Type B pancreatic cell (in vitro differentiated cells): ENCODE measurements around the gene HEBP2. TPM values are rescaled to one million over a fixed set of nuclear protein-coding genes. Genes with fewer than 3 reads are reported as not detected.

Experiments used
- DNase-seq: peaks from one replicate; pipeline ENCODE4 v3.0.0; 2021; ENCODE audit warnings: mixed read lengths; ENCODE audit not compliant: unreplicated experiment; ENCODE audit errors: extremely low spot score
- H3K27ac Mint-ChIP-seq: 2 replicates; pipeline ENCODE4 v1.8.0; 2021; ENCODE audit warnings: mild to moderate bottlenecking, mixed read lengths
- H3K27me3 Mint-ChIP-seq: 2 replicates; pipeline ENCODE4 v1.8.0; 2021; ENCODE audit warnings: mixed read lengths
- H3K36me3 Mint-ChIP-seq: 2 replicates; pipeline ENCODE4 v1.8.0; 2021; ENCODE audit warnings: mixed read lengths
- H3K4me1 Mint-ChIP-seq: one replicate; pipeline ENCODE4 v1.8.0; 2021; ENCODE audit warnings: mixed read lengths; ENCODE audit not compliant: unreplicated experiment
- H3K4me3 Mint-ChIP-seq: 2 replicates; pipeline ENCODE4 v1.8.0; 2021; ENCODE audit warnings: mild to moderate bottlenecking, mixed read lengths
- H3K9me3 Mint-ChIP-seq: 2 replicates; pipeline ENCODE4 v1.8.0; 2021; ENCODE audit warnings: mixed read lengths
- total RNA-seq: library from RNA; stranded (reverse); gene quantifications from 2 replicates; pipeline ENCODE4 v1.2.1, GENCODE V29; 2021; ENCODE audit warnings: low replicate concordance
- TF ChIP-seq, protein P1 (sequence below): fragments of 200-600 bp; sonication (generic); conservative IDR thresholded peaks from 2 replicates; pipeline ENCODE4 v1.5.0; 2021; ENCODE audit warnings: antibody characterized with exemption, mild to moderate bottlenecking

HEBP2 gene
- total RNA-seq, 1 donor from 2014 or later, result 68.9 TPM

DNA sequence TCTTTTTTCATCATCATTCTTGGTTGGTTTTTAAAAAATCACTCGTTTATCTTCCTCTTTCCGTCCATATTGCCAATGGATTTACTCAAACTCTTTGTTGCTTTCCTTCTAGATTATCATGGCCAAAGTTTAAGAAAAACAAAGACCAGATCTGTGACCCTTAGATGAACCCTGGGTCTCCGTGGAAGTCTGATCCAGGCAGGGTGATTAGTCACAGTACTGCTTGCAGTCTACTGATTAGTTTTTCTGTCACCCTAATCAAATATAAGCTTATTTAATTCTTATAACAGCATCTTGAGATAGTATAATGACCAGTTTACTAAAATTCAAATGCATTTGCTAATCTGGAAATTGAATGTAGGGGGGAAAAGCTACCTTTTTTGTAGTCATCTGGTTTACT, 32.3 kb upstream of the HEBP2 start:
- peaks cover 10% of the 10 kb centered on the region for H3K4me1 Mint-ChIP-seq
- H3K36me3 Mint-ChIP-seq, result no peaks in the 10 kb centered on the region
- DNase-seq, result no peak
- H3K9me3 Mint-ChIP-seq, result no peaks in the 10 kb centered on the region
- TF ChIP-seq, protein P1, sequence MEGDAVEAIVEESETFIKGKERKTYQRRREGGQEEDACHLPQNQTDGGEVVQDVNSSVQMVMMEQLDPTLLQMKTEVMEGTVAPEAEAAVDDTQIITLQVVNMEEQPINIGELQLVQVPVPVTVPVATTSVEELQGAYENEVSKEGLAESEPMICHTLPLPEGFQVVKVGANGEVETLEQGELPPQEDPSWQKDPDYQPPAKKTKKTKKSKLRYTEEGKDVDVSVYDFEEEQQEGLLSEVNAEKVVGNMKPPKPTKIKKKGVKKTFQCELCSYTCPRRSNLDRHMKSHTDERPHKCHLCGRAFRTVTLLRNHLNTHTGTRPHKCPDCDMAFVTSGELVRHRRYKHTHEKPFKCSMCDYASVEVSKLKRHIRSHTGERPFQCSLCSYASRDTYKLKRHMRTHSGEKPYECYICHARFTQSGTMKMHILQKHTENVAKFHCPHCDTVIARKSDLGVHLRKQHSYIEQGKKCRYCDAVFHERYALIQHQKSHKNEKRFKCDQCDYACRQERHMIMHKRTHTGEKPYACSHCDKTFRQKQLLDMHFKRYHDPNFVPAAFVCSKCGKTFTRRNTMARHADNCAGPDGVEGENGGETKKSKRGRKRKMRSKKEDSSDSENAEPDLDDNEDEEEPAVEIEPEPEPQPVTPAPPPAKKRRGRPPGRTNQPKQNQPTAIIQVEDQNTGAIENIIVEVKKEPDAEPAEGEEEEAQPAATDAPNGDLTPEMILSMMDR, result no peak
- H3K27me3 Mint-ChIP-seq, result no peaks in the 10 kb centered on the region
- no peak overlapping the region for H3K27ac Mint-ChIP-seq
- peak overlapping the region; percentile 9 for H3K4me3 Mint-ChIP-seq

DNA sequence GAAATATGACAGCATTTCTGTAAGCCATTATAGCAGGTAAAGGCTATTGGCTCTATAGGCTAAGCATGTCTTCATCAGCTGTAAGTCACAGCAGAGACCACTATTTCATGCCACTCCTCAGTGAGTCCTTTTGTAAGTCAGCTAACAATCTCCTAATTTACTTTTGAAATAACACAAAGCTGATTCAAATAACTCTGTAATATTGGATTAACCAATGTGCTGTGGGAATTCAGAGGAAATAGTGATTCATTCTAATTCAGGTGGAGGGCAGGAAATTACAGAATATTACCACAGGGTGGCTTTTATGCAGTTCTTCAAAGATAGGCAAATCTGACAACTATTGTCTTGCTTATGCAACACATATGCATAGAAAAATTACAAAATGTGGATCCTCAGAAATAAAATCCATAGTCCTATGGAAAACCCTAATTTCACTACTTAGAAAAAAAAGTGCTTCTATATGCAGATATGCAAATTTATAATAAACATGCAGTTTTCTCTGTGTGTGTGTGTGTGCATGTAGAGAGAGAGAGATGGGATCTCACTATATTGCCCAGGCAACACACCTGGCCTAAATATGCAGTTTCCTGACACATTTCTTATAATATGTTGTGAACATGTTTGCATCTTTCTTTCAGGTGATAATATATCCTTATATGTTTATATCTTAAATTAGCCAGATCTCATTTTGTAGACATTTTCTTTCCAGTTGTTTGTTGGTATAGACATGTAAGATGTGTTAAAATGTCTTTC, 31.1 kb upstream of the HEBP2 start:
- H3K27ac Mint-ChIP-seq, result no peak overlapping the region
- H3K4me3 Mint-ChIP-seq, result no peak overlapping the region
- DNase-seq, result no peak
- no peaks in the 10 kb centered on the region for H3K9me3 Mint-ChIP-seq
- H3K27me3 Mint-ChIP-seq, result no peaks in the 10 kb centered on the region
- TF ChIP-seq, protein P1, result peak; percentile 49
- peaks cover 14% of the 10 kb centered on the region for H3K4me1 Mint-ChIP-seq
- H3K36me3 Mint-ChIP-seq, result no peaks in the 10 kb centered on the region

DNA sequence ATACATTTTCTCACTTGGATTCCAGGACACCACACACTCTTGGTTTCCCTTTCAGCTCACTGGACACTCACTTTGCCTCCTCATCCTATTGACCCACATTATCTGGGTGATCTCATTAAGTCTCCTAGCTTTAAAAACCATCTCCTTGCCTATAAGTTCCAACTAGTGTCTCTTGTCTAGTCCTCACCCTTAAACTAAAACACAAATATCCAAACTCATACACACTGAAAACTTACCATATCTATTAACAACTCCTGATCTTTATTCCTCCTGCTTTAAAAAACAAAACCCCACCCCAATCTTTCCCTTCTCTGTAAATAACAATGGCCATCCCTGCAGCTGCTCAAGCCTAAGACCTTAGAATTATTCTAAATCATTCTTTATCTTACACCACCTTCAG, 29.8 kb upstream of the HEBP2 start:
- Mint-ChIP-seq H3K27ac (no peak overlapping the region), H3K36me3 (no peaks in the 10 kb centered on the region), H3K27me3 (no peaks in the 10 kb centered on the region), H3K9me3 (no peaks in the 10 kb centered on the region), H3K4me3 (no peak overlapping the region), H3K4me1 (peaks cover 14% of the 10 kb centered on the region)
- DNase-seq, result no peak
- TF ChIP-seq, protein P1, result no peak

DNA sequence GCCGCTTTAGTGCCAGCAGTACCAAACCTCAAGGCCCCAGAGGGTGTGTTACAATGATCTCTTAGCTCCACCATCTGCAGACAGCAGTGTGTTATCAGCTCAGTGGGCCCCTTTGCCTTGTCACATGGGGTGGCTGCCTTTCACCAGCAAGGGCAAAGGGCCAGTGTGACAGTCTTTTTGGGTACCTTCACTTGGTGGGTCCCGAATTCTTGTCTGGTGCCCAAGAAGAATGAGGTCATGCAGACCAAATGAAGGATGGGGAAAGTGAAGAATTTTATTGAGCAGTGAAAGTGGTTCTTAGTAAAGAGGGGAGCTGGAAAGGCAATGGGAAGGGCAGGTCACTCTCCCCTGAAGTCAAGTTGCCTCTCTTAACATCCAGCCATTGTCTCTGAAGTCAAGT, 29.2 kb upstream of the HEBP2 start:
- DNase-seq, result no peak
- H3K27me3 Mint-ChIP-seq, result no peaks in the 10 kb centered on the region
- no peaks in the 10 kb centered on the region for H3K9me3 Mint-ChIP-seq
- H3K27ac Mint-ChIP-seq, result no peak overlapping the region
- no peak overlapping the region for H3K4me3 Mint-ChIP-seq
- peaks cover 14% of the 10 kb centered on the region for H3K4me1 Mint-ChIP-seq
- TF ChIP-seq, protein P1, result no peak
- no peaks in the 10 kb centered on the region for H3K36me3 Mint-ChIP-seq

DNA sequence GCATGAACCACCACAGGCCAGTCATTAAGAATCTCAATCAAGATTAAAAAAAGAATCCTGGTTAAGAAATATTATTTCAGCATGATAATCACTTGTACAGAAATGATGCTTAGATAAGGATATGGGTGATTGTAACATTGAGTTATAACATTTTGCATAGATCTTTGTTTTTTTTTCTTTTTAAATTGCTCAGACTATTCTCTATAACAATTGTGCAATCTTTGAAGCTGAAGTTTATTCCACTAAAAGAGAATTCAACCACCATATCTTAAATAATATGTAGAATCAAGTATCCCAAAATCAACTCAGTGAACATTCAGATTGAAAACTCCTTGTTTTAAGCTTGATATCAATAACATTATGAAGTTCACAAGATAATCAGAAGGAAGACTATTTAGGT, 27.0 kb upstream of the HEBP2 start:
- no peak for DNase-seq
- Mint-ChIP-seq H3K27ac (no peak overlapping the region), H3K4me1 (peaks cover 8% of the 10 kb centered on the region), H3K9me3 (no peaks in the 10 kb centered on the region), H3K27me3 (no peaks in the 10 kb centered on the region), H3K4me3 (no peak overlapping the region), H3K36me3 (no peaks in the 10 kb centered on the region)
- TF ChIP-seq, protein P1, result no peak
